NCI-H1092 treated with DMSO at 0.1 percent for 48 hours (cell line): ENCODE measurements around the gene FGD4.
"Not testable (repeated sequence)": the region's sequence is repeated elsewhere in the genome, so short reads cannot be mapped to it uniquely, and the experiment has no call there.

Experiments
- DNase-seq: peaks from one replicate; lab custom pipeline; 2025; lab: John Stamatoyannopoulos, UW

Gene FGD4

DNA sequence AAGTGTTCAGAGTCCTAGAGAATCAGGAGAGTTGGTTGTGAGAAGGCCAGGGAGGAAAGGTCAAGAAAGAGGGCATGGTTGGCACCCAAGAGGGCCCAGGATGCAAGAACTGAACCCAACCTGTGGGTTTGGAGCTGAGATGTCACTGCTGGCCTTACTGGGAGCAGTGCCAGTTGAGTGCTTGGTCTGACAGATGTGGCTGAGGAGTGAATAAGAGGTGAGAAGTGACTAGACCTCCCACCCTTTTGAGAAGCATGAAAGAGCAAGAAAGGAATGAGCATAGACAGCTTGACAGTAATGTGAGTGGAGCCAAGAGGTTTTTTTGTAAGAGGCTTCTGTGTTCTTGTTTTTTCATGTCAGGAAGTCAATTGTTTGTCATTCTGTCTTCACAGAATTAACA is 95.3 kb downstream of the FGD4 start:
- no peak for DNase-seq

- no peak for DNase-seq
Measured at GRCh38 chr12:32496946-32497345, 97.6 kb downstream of the FGD4 start.

GRCh38 chr12:32497864-32498263 is 98.5 kb downstream of the FGD4 start:
- DNase-seq = no peak

GRCh38 chr12:32499048-32499447 is 99.7 kb downstream of the FGD4 start:
- DNase-seq = no peak

DNA sequence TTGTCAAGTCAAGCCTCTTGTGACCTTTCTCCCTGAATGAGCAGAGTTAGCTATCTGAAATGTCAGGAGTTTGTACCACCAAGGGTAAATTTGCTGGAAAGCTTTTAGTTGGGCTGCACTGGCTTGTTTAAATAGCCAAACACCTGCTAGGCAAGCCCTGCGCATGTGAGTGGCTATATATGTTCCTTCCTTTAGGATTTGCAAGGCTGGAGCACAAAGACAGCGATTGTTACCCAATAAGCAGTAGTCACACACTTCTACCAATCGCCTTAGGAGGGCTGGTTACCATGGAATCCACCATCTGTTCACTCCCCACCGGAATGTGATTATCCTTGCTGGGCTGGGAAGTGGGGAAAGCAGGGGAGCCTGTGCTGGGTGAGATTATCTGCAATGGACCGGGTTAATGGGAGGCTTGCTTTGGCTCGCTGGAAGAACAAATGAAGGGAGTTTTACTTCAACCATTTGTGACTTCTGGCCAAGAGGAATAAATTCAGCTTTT is 102.5 kb downstream of the FGD4 start:
- DNase-seq = peak; percentile 92

DNA sequence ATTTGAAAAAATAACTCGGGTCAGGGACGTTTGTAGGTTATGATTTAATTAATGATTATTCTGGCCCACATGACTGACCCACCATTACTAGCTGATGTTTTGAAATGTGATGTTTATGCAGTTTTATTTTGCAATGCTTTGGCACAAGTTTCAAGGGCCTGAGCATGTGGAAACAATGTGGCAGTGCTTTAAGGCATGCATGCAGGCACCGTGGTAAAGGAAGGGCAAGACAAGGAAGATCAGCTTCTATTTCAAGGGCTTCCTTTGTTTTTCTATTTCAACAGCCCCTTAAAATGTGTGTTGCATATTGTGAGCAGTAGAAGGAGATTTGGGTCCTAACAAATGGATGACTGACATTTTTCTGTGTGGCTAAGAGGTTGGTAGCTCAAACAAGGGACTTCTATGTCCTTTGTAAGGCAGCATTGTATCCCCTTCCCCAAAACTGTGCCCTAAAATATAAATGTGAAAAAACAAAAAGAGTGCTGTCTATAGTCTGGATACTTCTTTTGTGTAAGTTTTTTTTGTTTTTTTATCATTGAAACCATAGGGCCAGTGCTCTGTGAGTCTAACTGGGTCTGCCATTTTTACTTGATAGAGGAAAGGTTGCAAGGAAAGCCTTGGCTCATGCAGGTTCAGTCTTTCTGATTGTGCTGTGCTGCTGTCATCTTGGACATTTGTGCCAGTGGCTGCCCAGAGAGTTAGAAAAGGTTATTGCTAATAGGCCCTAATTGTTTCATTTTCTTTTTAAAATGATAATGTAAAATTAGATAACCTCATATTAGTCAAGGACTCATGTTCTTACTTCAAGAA is 103.5 kb downstream of the FGD4 start:
- DNase-seq = peak; percentile 14

DNA sequence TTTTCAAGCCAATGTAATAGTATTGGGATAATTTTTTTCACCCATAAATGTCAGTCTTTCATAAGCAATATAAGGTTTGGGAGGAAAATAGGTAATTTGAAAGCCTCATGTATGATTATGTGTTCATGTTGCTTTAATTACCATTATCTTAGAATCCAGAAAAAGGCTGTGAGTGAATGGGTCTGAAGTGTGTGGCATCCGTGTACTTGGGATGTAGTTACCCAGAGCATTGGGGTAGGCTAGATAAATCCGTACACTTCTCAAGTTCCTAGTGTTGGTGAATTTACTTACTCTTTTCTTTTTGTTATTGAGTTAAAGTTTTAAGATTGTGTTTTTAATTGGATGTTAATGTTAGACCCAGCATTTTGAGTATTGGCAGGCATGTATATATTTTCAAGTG is 104.4 kb downstream of the FGD4 start:
- DNase-seq = no peak

DNA sequence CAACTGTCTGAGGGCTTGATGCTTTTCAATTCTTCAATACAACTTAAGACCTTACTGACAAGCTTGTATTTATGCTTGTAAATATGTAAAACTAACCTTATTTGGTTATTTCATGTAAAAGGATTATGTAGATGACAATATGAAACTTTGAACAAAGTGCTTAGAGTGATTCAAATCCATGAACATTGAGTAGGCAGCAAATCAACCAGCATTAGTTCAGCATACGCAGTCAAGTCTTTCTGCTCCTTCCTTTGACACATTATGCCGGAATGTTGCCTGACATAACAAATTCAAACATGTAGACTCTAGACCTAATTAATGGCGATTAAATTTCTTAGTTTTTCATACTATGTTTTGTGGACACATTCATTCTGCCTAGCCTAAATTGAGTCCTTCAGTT is 105.2 kb downstream of the FGD4 start:
- no peak for DNase-seq

- no peak for DNase-seq
Measured at GRCh38 chr12:32505067-32505945, 105.9 kb downstream of the FGD4 start.

- not testable (repeated sequence) for DNase-seq
Measured at GRCh38 chr12:32507096-32507941, 108.0 kb downstream of the FGD4 start.

DNA sequence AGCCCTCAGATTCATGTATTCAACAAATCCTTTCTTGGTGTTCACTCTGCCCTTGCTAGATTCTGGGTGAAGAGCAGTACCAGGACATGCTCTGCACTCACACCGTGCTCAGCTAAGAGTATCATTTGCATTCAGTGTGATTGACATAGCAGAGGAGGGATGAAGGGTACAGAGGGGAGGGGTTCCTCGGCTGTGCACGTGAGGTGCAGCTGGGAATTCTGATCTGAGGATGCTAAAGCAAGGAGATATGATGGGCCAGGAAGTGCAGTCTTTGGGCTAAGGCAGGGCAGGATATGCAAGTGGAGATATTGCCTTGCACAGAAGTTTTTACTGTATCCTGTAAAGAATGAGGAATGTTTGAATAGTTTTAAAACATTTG is 108.6 kb downstream of the FGD4 start:
- DNase-seq = no peak

- no peak for DNase-seq
Measured at GRCh38 chr12:32508626-32509025, 109.3 kb downstream of the FGD4 start.

DNA sequence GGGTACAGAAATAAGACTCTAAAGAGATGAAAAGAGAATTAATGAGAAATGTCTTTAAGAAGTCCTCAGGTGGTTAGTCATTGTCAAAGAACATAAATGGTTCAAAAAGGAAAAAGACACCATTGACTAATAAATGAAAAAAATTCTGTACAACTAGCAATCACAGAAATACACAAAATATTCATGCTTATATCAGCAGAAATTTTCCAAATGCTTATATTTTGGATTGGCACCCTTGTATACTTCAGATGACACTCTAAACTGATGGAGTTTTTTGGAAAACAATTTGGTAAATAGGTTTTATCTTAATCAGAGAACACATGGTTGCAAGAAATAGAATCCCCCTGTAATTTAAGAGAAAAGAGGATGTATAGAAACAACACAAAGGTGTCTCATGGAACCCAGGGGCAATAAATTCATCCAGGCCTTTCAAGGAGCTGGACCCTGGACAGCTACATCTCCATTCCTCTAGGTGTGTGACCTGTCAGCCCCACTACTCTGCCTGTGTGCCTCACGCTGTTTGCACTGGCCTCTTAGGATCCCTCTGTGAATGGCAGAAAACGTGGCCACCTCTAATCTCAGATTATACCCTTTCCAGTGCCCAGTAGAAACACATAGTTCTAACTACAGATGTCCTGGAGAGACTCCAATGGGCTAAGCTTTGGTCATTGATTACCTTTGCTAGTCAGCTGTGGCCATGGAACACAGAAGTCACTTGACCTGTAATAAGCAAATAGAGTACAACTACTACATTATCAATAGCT is 110.2 kb downstream of the FGD4 start:
- DNase-seq = no peak

DNA sequence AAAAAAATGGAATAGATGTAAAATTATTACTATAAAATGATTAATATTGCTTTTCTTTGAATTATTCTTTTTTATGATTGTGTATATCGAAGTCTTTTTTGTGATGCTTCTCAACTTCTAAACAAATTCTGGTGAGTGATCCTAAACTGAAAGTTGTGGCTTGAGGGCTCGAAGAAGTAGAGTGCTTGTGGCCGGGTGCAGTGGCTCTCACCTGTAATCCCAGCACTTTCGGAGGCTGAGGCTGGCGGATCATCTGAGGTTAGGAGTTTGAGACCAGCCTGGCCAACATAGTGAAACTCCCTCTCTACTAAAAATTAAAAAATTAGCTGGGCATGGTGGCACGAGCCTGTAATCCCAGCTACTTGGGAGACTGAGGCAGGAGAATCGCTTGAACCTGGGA is 112.6 kb downstream of the FGD4 start:
- not testable (repeated sequence) for DNase-seq

DNA sequence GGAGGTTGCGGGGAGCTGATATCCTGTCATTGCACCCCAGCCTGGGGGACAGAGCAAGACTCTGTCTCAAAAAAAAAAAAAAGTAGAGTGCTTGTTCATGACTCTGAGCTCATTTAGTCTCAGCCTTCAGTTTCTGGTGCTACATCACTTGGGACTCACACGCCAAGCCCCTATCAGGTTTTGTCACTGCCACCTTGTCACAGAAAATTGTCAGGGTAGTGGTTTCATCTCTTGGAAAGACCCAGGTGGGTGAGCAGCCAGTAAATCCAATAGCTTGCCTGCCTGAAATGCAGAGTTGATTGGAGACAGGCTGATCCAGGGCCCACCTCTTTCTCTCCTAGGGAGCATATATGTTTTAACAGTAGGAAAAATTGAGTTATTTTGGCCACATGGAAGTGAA is 113.0 kb downstream of the FGD4 start:
- DNase-seq = no peak

DNA sequence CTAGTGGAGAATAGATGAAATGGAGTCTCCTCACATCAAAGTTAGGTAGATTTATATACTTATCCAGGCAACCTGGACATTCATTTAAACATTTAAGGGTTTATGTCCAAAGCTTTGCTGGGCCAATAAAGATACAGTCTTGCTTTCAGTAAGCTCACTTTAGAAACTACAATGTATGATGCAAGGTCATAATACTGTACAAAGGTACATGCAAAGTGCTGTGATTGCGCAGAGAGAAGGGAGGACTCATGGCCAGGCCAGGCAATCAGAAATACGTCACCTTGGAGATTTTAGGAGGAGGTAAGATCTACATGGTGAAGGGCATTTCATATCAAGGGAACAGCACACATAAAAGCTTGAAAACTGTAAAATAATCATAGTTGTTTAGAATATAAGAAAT is 113.6 kb downstream of the FGD4 start:
- DNase-seq = no peak

GRCh38 chr12:32515137-32515873 is 115.9 kb downstream of the FGD4 start:
- peak; percentile 11 for DNase-seq

GRCh38 chr12:32516230-32516629 is 116.9 kb downstream of the FGD4 start:
- no peak for DNase-seq

DNA sequence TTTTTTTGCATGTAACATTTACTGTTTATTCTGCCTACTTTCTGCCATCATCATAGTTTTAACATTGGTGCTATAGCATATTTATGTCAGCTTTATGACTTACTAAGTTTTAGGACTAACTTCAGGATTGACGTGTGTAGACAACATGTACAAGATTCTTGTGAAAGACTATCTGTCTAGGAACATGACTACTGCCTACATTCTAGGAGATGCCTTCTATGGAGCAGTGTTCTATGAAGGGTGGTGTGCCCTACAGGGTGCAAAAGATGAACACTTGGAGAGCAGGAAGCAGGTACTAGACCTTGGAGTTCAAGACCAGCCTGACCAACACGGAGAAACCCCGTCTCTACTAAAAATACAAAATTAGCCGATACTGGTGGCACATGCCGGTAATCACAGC is 118.6 kb downstream of the FGD4 start:
- no peak for DNase-seq

- DNase-seq = no peak
Measured at GRCh38 chr12:32519047-32519446, 119.7 kb downstream of the FGD4 start.
